Ascending aorta (tissue), 2 donors: Measurements from ENCODE around the gene IDE. TPM values are rescaled to one million over a fixed set of nuclear protein-coding genes. Genes with fewer than 3 reads are reported as not detected.
"Not testable (repeated sequence)": the region's sequence is repeated elsewhere in the genome, so short reads cannot be mapped to it uniquely, and the experiment has no call there.

Experiments used
- DNase-seq, 2 donors: peaks; one replicate each; pipeline ENCODE4 v3.0.0-alpha.2; 2019; ENCODE audit warnings: low spot score in 2 of 2
- H3K27ac ChIP-seq, 2 donors: fragments of 200-600 bp; sonication (generic); one replicate each; pipeline ENCODE4 v1.5.1; 2016 to 2017; ENCODE audit warnings: mild to moderate bottlenecking in 1 of 2
- H3K27me3 ChIP-seq: fragments of 200-600 bp; sonication (generic); one replicate; pipeline ENCODE4 v1.5.1; 2017
- H3K36me3 ChIP-seq, 2 donors: fragments of 200-600 bp; sonication (generic); one replicate each; pipeline ENCODE4 v1.5.1; 2016
- H3K4me1 ChIP-seq, 2 donors: fragments of 200-600 bp; sonication (generic); one replicate each; pipeline ENCODE4 v1.5.1; 2016 to 2017; ENCODE audit warnings: mild to moderate bottlenecking in 1 of 2
- H3K4me3 ChIP-seq, 2 donors: fragments of 200-600 bp; sonication (generic); one replicate each; pipeline ENCODE4 v1.5.1; 2016 to 2017; ENCODE audit warnings: mild to moderate bottlenecking in 1 of 2
- H3K9me3 ChIP-seq, 2 donors: fragments of 200-600 bp; sonication (generic); one replicate each; pipeline ENCODE4 v1.5.1; 2016
- intact Hi-C: fragments of 100-400 bp; cut with DNase I; formaldehyde crosslinking; loops from one replicate; pipeline ENCODE4 v1.15.1; 2023
- total RNA-seq: library from RNA; depleted of rRNA; stranded (reverse); fragments of >200 nt; gene quantifications from one replicate; pipeline ENCODE4 v1.1.0, GENCODE V29; 2016
- TF ChIP-seq, protein P1 (sequence below), 3 experiments: fragments of 200-600 bp in 2 of 3; fragments of 450-650 bp in 1 of 3; sonication (generic) in 2 of 3; IDR thresholded peaks; one replicate each; pipeline ENCODE4 v1.5.1; 2016 to 2019; ENCODE audit warnings: antibody characterized with exemption in 3 of 3, mild to moderate bottlenecking in 1 of 3, moderate library complexity in 1 of 3

IDE gene
- total RNA-seq, 1 donor from 2014 or later: 22.7 TPM

DNA sequence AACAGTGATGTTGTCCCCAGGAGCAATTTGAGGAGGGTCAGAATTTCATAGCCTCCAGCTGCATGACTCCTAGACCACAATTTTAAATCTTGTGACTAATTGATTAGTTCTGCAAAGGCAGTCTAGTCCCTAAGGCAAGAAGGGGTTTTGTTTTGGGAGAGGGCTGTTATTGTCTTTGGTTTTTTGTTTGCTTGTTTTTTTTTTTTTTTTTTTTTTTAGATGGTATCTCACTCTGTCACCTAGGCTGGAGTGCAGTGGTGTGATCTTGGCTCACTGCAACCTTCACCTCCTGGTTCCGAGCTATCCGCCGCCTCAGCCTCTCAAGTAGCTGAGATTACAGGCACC, 165.9 kb downstream of the IDE start:
- Histone ChIP-seq H3K9me3 (no peaks in the 10 kb centered on the region), H3K4me3 (no peak overlapping the region), H3K27me3 (no peaks in the 10 kb centered on the region), H3K36me3 (no peaks in the 10 kb centered on the region), H3K27ac (no peak overlapping the region), H3K4me1 (no peaks in the 10 kb centered on the region)
- intact Hi-C loops: no loop called here
- TF ChIP-seq, protein P1, sequence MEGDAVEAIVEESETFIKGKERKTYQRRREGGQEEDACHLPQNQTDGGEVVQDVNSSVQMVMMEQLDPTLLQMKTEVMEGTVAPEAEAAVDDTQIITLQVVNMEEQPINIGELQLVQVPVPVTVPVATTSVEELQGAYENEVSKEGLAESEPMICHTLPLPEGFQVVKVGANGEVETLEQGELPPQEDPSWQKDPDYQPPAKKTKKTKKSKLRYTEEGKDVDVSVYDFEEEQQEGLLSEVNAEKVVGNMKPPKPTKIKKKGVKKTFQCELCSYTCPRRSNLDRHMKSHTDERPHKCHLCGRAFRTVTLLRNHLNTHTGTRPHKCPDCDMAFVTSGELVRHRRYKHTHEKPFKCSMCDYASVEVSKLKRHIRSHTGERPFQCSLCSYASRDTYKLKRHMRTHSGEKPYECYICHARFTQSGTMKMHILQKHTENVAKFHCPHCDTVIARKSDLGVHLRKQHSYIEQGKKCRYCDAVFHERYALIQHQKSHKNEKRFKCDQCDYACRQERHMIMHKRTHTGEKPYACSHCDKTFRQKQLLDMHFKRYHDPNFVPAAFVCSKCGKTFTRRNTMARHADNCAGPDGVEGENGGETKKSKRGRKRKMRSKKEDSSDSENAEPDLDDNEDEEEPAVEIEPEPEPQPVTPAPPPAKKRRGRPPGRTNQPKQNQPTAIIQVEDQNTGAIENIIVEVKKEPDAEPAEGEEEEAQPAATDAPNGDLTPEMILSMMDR (IDR thresholded peaks at IDR 0.05): no peak
- no peak for DNase-seq

DNA sequence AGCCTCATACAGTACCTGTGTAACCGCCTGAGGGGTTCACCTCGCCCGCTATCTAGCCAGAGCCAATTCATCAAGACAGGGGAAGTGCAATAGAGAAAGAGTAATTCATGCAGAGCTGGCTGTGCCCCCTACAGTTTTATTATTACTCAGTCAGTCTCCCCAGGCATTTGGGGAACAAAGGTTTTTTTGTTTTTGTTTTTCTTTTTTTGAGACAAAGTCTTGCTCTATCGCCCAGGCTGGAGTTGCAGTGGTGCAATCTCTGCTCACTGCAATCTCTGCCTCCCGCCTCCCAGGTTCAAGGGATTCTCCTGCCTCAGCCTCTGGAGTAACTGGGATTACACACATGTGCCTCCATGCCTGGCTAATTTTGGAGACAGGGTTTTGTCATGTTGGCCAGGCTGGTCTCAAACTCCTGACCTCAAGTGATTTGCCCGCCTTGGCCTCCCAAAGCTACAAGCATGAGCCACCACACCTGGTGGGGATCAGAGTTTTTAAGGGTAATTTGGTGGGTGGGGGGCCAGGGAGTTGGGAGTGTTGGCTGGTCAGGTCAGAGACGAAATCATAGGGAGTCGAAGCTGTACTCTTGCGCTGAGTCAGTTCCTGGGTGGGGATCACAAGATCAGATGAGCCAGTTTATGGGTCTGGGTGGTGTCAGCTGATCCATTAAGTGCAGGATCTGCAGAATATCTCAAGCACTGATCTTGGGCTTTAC, 166.4 kb downstream of the IDE start:
- no peaks in the 10 kb centered on the region for H3K9me3 ChIP-seq
- no peak overlapping the region for H3K27ac ChIP-seq
- no peaks in the 10 kb centered on the region for H3K4me1 ChIP-seq
- H3K36me3 ChIP-seq: no peaks in the 10 kb centered on the region
- no peaks in the 10 kb centered on the region for H3K27me3 ChIP-seq
- intact Hi-C loops: no loop called here
- DNase-seq: no peak
- no peak overlapping the region for H3K4me3 ChIP-seq
- TF ChIP-seq, protein P1 (IDR thresholded peaks at IDR 0.05): no peak

DNA sequence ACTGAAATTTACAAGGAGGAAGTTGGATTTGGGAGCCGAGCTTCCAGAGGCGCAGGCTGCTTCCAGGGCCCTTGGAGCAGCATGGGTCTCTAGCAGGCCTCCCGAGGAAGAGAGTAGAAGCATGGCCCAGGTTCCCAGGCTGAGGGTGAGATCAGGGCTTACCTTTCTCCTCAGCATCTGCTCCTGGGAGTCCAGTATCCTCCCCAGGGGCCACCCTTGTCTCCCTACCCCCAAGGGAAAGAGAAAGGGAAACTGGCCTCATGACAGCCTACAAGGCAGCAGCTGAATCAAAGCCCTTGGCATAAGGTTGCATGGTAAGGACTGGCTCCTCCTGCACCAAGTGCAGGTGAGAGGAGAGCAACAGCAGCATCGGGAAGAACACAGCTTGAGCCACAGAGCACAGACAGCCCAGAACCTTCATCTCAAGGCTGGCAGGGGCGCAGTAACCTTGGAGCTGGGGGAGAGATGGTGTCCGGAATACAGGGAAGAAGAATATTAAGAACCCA, 168.4 kb downstream of the IDE start:
- intact Hi-C loops: no loop called here
- no peaks in the 10 kb centered on the region for H3K4me1 ChIP-seq
- no peak for DNase-seq
- no peak overlapping the region for H3K4me3 ChIP-seq
- H3K27ac ChIP-seq: no peak overlapping the region
- no peaks in the 10 kb centered on the region for H3K27me3 ChIP-seq
- TF ChIP-seq, protein P1 (IDR thresholded peaks at IDR 0.05): no peak
- H3K36me3 ChIP-seq: no peaks in the 10 kb centered on the region
- no peaks in the 10 kb centered on the region for H3K9me3 ChIP-seq

DNA sequence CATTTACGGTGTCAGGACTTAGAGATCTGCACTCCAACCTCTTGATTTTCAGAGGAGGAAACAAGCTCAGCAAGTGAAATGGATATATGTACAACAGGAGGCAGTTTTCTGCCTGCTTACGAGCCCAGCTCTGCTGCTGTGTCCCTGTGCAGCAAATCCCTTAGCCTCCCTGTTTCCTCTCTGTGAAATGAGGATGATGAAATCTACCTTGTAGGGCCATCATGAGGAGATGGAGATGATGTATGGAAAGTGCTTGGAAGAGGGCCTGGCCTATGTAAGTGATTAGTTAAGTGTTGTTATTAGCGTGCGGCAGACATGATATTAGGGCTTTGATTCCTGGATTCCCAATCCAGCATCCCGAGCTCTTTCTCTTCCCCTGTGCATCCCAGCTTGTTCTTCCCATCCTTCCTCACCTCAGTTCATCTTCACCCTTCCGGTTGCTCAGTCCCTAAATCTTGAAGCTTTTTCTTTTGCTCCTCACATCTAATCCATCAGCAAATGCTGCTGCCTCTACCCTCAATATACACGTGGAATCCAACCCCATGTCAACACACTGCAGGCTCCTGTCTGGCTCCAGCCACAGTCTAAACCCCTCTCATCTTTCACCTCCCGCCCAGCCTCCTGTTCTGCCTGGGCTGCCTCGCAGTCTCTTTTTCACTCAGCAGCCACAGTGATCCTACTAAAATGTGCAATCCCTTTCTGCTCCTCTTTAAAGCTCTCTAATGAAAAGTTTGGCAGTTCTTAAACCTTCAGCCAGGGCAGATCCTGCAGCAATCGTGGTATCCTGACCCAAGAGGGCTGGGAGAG, 169.1 kb downstream of the IDE start:
- Histone ChIP-seq H3K36me3 (no peaks in the 10 kb centered on the region), H3K27me3 (no peaks in the 10 kb centered on the region), H3K9me3 (no peaks in the 10 kb centered on the region), H3K4me3 (no peak overlapping the region), H3K4me1 (no peaks in the 10 kb centered on the region), H3K27ac (no peak overlapping the region)
- intact Hi-C loops: no loop called here
- DNase-seq: no peak
- TF ChIP-seq, protein P1 (IDR thresholded peaks at IDR 0.05): no peak

DNA sequence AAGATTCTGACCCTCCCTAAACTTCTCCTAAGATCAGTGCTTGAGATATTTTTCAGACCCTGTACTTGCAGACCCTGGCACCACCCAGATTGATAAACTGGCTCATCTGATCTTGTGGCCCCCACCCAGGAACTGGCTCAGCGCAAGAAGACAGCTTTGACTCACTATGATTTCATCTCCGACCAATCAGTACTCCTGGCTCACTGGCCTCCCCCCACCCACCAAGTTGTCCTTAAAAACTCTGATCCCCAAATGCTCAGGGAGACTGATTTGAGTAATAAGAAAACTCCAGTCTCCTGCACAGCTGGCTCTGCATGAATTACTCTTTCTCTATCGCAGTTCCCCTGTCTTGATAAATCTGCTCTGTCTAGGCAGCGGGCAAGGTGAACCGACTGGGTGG, 171.7 kb downstream of the IDE start:
- H3K27ac ChIP-seq, H3K9me3 ChIP-seq, DNase-seq, H3K4me1 ChIP-seq, H3K4me3 ChIP-seq, intact Hi-C loops, H3K27me3 ChIP-seq, H3K36me3 ChIP-seq: not testable (repeated sequence)

Other genes with a start within 250 kb of the IDE start
- gene KIF11, start 19.0 kb upstream of the IDE start, total RNA-seq: not detected
- 18.5 TPM for gene HHEX, start 115.9 kb upstream of the IDE start, total RNA-seq